ENCODE measurements around the gene GARRE1. TPM values are rescaled to one million over a fixed set of nuclear protein-coding genes. Genes with fewer than 3 reads are reported as not detected.
"Not testable (repeated sequence)": the region's sequence is repeated elsewhere in the genome, so short reads cannot be mapped to it uniquely, and the experiment has no call there.

GARRE1 gene
- total and polyA plus RNA-seq, 9 donors, result 13.3 to 39.1 (median 22.5) TPM

- DNase-seq, result no peak
- intact Hi-C loops (cut with DNase I), result loop anchor here in 1 of 4 donors (10.0 kb wide), 1 partner anchor 48 kb away; no protein-coding TSS in a partner anchor
- Histone ChIP-seq H3K9me3 (no peaks in the 10 kb centered on the region), H3K27ac (no peak overlapping the region), H3K4me1 (ENCODE audit: insufficient read depth) (peaks cover 3% of the 10 kb centered on the region), H3K27me3 (no peaks in the 10 kb centered on the region), H3K4me3 (no peak overlapping the region), H3K36me3 (no peaks in the 10 kb centered on the region)
- WGBS, 3 donors, result 68 to 82% (median 70%) methylated on average over 4 of the region's 4 CpGs
- no peak for TF ChIP-seq CTCF (IDR thresholded peaks at IDR 0.05)
- no peak for TF ChIP-seq EP300 (IDR thresholded peaks at IDR 0.05)
- TF ChIP-seq POLR2A (IDR thresholded peaks at IDR 0.05), result no peak
These were observed 22.3 kb downstream of the GARRE1 start for GRCh38 chr19:34276614-34277013.

GRCh38 chr19:34277244-34277643, 22.9 kb downstream of the GARRE1 start:
- TF ChIP-seq POLR2A (IDR thresholded peaks at IDR 0.05) (no peak), CTCF (IDR thresholded peaks at IDR 0.05) (no peak), EP300 (IDR thresholded peaks at IDR 0.05) (no peak)
- Histone ChIP-seq H3K36me3 (no peaks in the 10 kb centered on the region), H3K4me1 (ENCODE audit: insufficient read depth) (peaks cover 3% of the 10 kb centered on the region), H3K27me3 (no peaks in the 10 kb centered on the region), H3K9me3 (no peaks in the 10 kb centered on the region), H3K4me3 (no peak overlapping the region), H3K27ac (no peak overlapping the region)
- no peak for DNase-seq
- intact Hi-C loops (cut with DNase I), result loop anchor here in 1 of 4 donors (10.0 kb wide), 1 partner anchor 48 kb away; no protein-coding TSS in a partner anchor
- 70 to 77% (median 76%) methylated on average over 4 of the region's 4 CpGs for WGBS, 3 donors

GRCh38 chr19:34278783-34279182, 24.4 kb downstream of the GARRE1 start:
- Histone ChIP-seq H3K36me3 (no peaks in the 10 kb centered on the region), H3K4me3 (no peak overlapping the region), H3K4me1 (ENCODE audit: insufficient read depth) (peaks cover 7% of the 10 kb centered on the region), H3K9me3 (no peaks in the 10 kb centered on the region), H3K27me3 (no peaks in the 10 kb centered on the region), H3K27ac (no peak overlapping the region)
- WGBS, 3 donors, result 96 to 98% (median 98%) methylated on average over 4 of the region's 4 CpGs
- no peak for TF ChIP-seq EP300 (IDR thresholded peaks at IDR 0.05)
- TF ChIP-seq CTCF (IDR thresholded peaks at IDR 0.05), result no peak
- no peak for TF ChIP-seq POLR2A (IDR thresholded peaks at IDR 0.05)
- intact Hi-C loops (cut with DNase I), result loop anchor here in 1 of 4 donors (10.0 kb wide), 1 partner anchor 46 kb away; no protein-coding TSS in a partner anchor
- DNase-seq, result no peak

- H3K9me3 ChIP-seq; intact Hi-C loops (cut with DNase I); H3K36me3 ChIP-seq; DNase-seq; H3K27ac ChIP-seq; H3K4me1 ChIP-seq (ENCODE audit: insufficient read depth); H3K27me3 ChIP-seq; H3K4me3 ChIP-seq: not testable (repeated sequence)
- 98 to 99% (median 99%) methylated on average over 2 of the region's 2 CpGs for WGBS, 3 donors
These were observed 27.1 kb downstream of the GARRE1 start for GRCh38 chr19:34281444-34281843.

- H3K4me1 ChIP-seq (ENCODE audit: insufficient read depth), result peaks cover 6% of the 10 kb centered on the region
- WGBS, 3 donors, result 61 to 67% (median 65%) methylated on average over 2 of the region's 2 CpGs
These were observed 28.5 kb downstream of the GARRE1 start for GRCh38 chr19:34282611-34283519.

More at GRCh38 chr19:34282611-34283519, 28.5 kb downstream of the GARRE1 start:
- TF ChIP-seq CTCF (IDR thresholded peaks at IDR 0.05) (no peak), POLR2A (IDR thresholded peaks at IDR 0.05) (no peak)
- Histone ChIP-seq H3K9me3 (no peaks in the 10 kb centered on the region), H3K27ac (no peak overlapping the region), H3K4me3 (no peak overlapping the region), H3K27me3 (no peaks in the 10 kb centered on the region), H3K36me3 (no peaks in the 10 kb centered on the region)
- intact Hi-C loops (cut with DNase I), result no loop called here
- DNase-seq, result no peak

Measured in ovary (tissue), 9 donors.